PFSK-1 (cell line): ENCODE results near the gene ERGIC1.

Source experiments
- POLR2AphosphoS5 ChIP-seq: IDR thresholded peaks from 2 replicates; pipeline ENCODE4 v1.6.1; 2012; ENCODE audit warnings: low read depth, mild to moderate bottlenecking, control low read depth, low read length, moderate library complexity
- TAF1 ChIP-seq: IDR thresholded peaks from 2 replicates; pipeline ENCODE4 v1.6.1; 2012; ENCODE audit warnings: low read length, control low read depth, borderline replicate concordance; ENCODE audit not compliant: insufficient read depth
- TF ChIP-seq, protein P1 (sequence below), 2 experiments: IDR thresholded peaks; 2 replicates each; pipeline versions ENCODE4 v1.6.1 to v1.8.0; 2011 to 2012; ENCODE audit warnings: low read depth in 2 of 2, low read length in 2 of 2, control low read depth in 1 of 2, inconsistent platforms in 1 of 2, mild to moderate bottlenecking in 1 of 2, moderate library complexity in 1 of 2; ENCODE audit not compliant: insufficient read depth in 1 of 2

DNA sequence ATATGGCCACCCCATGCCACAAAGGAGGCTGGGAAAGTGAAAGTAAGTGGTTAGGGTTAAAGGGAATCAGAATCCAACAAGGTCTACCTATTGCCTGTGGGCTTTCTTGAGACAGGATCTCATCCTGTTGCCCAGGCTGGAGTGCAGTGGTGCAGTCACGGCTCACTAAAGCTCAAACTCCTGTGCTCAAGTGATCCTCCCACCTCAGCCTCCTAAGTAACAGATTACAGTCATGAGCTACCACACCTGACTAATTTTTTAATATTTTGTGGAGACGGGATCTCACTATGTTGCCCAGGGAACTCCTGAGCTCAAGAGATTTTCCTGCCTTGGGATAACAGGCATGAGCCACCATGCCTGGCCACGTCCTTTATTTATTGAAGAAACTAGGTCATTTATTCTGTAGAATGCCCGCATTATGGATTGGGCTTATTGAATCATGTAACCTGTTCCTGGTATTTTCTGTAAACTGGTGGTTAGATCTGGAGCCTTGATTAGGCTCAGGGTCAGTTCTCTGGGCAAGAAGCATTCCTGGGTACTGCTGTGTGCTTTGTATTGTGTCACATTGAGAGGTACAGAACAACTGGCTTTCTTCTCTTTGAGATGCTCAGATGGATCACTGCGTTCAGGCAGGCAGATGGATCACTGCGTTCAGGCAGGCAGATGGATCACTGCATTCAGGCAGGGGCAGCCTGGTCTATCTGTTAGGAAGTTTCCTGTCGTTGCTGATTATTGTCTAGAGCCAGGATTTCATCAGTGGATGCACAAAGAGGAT, 41.6 kb downstream of the ERGIC1 start:
- TF ChIP-seq POLR2AphosphoS5 (no peak), TAF1 (no peak)
- TF ChIP-seq, protein P1, sequence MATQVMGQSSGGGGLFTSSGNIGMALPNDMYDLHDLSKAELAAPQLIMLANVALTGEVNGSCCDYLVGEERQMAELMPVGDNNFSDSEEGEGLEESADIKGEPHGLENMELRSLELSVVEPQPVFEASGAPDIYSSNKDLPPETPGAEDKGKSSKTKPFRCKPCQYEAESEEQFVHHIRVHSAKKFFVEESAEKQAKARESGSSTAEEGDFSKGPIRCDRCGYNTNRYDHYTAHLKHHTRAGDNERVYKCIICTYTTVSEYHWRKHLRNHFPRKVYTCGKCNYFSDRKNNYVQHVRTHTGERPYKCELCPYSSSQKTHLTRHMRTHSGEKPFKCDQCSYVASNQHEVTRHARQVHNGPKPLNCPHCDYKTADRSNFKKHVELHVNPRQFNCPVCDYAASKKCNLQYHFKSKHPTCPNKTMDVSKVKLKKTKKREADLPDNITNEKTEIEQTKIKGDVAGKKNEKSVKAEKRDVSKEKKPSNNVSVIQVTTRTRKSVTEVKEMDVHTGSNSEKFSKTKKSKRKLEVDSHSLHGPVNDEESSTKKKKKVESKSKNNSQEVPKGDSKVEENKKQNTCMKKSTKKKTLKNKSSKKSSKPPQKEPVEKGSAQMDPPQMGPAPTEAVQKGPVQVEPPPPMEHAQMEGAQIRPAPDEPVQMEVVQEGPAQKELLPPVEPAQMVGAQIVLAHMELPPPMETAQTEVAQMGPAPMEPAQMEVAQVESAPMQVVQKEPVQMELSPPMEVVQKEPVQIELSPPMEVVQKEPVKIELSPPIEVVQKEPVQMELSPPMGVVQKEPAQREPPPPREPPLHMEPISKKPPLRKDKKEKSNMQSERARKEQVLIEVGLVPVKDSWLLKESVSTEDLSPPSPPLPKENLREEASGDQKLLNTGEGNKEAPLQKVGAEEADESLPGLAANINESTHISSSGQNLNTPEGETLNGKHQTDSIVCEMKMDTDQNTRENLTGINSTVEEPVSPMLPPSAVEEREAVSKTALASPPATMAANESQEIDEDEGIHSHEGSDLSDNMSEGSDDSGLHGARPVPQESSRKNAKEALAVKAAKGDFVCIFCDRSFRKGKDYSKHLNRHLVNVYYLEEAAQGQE (IDR thresholded peaks at IDR 0.05; ENCODE audit: insufficient read depth in 1 of 2, low read depth in 2 of 2, low read length in 2 of 2) = no peak
